Neural cell (in vitro differentiated cells): ENCODE measurements around the gene TMEM63B.

Source experiments
- CTCF ChIP-seq: fragments of 450-650 bp; IDR thresholded peaks from 2 replicates; pipeline ENCODE4 v1.5.1; 2014; ENCODE audit warnings: antibody characterized with exemption, mild to moderate bottlenecking, moderate library complexity; ENCODE audit not compliant: poor library complexity, severe bottlenecking
- EP300 ChIP-seq: fragments of 450-650 bp; conservative IDR thresholded peaks from 2 replicates; pipeline ENCODE4 v1.6.1; 2014; ENCODE audit warnings: antibody characterized with exemption, mild to moderate bottlenecking, moderate library complexity; ENCODE audit not compliant: poor library complexity, severe bottlenecking
- EZH2 ChIP-seq: fragments of 200-600, 300-800 bp; shearing (Covaris generic), sonication (generic); IDR thresholded peaks from 2 replicates; pipeline ENCODE4 v1.6.1; 2014; ENCODE audit warnings: antibody characterized with exemption, low read length, borderline replicate concordance, mild to moderate bottlenecking; ENCODE audit not compliant: insufficient read depth, poor library complexity, severe bottlenecking

GRCh38 chr6:44169154-44169553 lies 41.8 kb downstream of the TMEM63B start:
- no peak for TF ChIP-seq CTCF
- no peak for TF ChIP-seq EZH2
- TF ChIP-seq EP300 = no peak
